Astrocyte (in vitro differentiated cells and primary cell): ENCODE data around the gene PDE11A.

Experiments
- CTCF ChIP-seq: IDR thresholded peaks from 2 replicates; pipeline ENCODE4 v1.5.1; 2011; ENCODE audit warnings: low read depth, mild to moderate bottlenecking, inconsistent platforms, low read length, moderate library complexity; ENCODE audit not compliant: insufficient read depth
- EZH2 ChIP-seq: IDR thresholded peaks from 2 replicates; pipeline ENCODE4 v1.6.1; 2012; ENCODE audit warnings: mild to moderate bottlenecking, low read length, inconsistent platforms; ENCODE audit not compliant: insufficient read depth

DNA sequence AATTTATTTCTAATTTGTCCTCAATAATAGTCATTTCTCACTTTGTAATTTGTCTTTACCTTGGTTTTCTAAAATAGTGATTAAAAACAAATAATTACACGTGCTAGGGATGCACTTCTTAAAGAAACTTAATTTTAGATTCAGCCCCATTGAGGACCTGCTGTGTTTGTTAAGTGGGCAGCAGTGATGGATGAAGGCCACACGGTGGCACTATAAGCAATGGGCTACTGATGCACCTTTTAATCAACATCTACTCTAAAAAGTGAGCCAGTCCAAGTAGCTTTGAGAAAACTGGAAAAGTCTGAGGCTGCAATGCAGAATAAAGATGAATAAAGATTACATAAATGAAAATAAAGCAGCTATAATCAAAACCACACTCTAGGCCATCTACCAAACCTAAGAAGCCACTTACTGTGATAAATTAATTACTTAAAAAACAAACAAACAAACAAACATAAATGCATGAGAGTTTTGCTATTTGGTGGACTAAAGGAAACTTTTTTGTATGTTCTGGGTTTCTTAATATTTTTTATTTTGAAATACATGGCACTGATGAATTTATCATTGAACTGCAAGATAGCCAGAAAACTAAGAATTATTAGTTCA, 89.3 kb downstream of the PDE11A start:
- TF ChIP-seq CTCF (peak; percentile 95), EZH2 (no peak)
